ENCODE data around the gene ECHDC1.

ECHDC1 gene

DNA sequence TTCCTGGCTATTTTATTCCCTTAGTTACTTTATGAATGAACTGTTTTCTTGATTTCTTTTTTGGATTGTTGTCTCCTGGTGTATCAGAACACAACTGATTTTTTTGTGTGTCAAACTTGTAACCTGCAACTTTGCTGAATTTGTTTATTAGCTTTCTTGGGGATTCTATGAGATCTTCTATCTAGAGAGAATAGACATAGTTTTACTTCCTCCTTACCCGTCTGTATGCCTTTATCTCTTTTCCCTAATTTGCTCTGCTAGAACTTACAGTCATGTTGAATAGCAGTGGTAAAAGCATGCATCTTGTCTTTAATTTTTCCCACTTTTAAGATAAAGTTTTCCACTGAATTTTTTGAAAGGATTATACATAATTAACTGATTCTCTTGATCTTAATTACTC, 63.6 kb downstream of the ECHDC1 start:
- DNase-seq = no peak

DNA sequence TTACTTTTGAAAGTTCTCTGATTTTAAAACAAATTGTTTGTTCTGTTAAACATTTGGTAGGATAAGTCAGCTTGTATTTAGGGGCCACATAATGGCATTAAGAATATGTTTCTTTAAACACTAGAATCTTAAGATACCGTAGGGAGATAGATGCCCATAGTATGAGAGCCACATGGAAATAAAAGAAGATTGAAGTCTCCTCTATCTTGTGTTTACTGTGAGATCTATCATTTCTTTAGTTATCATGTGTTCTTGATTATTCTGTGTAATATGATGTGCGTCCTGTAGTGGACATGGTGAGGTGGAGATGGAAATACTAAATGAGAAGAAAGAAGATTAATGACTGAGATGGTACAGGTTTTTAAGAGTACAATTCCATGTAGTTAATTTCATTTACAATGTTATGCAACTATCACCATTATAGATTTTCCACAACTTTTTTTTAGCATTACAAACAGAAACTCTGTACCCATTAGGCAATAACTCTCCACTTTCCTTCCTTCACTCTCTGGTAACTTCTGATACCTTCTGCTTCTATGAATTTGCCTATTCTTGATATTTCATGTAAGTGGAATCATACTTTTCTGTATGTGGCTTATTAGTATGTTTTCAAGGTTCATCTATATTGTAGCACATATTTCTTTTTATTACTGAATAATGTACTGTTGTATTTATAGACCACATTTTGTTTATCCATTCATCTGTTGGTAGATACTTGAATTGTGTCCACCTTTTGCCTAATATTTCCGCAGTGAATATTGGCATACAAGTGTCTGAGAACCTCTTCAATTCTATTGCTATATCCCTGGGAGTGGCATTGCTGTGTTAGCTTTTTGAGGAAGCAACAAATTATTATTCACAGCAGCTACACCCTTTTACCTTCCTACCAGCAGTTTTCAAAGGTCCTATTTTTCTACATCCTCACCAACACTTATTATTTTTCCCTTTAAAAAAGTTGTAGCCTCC, 65.2 kb downstream of the ECHDC1 start:
- no peak for DNase-seq

- no peak for DNase-seq
Observed at GRCh38 chr6:127276331-127276730, 67.1 kb downstream of the ECHDC1 start.

- DNase-seq = no peak
Observed at GRCh38 chr6:127273499-127273898, 69.9 kb downstream of the ECHDC1 start.

DNA sequence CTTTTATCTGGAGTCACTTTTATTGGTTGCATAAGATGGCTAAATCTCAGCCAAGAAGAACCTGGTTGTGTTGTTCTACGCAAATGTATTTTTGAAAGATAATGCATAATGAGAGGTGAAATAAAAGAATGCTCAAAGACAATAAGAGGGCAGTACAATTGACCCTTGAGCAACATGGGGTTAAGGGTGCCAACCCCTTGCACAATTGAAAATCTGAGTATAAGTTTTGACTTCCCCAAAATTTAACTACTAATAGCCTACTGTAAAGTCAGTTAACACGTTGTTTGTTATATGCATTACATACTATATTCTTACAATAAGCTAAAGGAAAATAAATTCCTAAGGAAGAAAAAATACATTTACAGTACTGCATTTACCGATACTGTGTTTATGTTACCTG, 70.8 kb downstream of the ECHDC1 start:
- DNase-seq = no peak

DNA sequence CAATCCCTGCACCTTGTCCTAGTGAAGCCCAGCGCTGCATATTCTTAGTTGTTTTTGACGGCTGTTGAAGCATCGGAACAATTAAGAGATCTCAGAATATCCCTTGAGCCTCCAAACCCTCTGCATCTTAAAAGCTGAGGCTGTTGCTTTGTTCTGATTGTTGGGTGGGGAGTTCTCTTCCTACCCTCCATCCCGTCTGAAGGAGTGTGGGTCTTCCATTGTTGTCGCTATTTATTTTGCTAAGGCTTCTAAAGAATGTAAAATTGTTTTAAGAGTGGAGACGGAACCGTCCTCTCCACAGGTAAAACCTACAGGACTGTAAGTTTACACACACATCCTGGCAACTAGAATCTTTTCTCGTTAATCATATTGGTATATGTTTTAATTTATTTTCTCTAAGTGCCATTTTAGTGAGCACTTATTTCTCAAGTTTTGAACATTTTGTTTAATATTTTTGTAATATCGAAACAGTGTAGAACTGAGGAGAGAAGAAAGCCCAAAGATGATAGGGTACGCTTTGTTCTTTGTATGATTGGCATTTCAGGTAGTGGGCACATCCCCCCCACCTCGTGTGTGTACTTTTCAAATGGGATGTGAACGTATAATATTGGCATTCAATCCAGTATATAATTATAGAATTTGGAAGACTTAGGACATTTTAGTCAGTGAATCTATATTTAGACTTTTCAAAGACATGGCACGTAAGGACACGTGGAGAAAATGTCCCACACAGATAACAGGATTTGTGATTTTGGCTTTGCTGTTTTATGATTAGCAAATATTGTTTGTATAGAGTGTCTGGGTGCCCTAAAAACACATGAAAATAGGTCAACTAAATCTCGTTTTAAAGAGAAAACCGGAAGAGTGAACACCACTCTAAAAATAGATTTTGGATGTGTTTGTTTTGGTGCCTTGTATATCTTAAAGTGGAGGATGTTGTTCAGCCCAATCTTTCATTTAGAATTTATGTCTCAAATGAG, 75.5 kb downstream of the ECHDC1 start:
- no peak for DNase-seq

DNA sequence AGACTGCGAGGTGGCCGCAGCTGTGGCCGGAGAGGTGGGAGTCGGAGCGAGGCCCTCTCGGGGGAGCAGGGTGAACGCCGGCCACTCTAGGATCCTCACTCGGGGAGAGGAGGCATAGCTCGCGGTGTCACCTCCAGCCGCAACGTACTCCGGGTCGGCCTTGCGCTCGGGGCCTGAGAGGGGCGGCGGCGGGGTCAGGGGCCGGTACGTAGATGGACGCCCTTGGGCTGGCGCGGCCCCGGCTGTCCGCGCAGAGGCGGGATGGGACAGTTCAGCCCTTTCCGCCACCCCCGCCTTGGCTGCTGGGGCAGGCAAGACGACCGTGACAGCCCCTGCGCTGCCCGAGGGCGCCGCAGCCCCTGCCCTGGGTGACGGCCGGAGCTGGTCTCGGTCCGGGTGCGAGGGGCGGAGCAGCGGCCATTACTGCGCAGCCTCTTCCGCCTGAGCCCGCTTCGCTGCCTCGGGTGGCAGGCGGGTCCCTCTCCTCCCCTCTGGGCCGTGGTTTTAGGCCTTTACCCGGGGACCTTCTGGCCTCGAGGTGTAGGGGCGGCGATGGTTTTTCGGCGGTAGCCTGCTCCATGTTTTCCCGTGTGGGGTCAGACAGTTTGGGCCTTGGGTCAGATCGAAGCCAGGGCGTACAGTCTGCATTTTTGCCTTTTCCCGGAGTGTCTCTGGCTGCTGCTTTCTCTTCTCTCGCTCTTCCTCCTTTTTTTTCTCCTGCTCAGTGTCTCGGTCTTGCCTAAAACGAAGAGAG, 76.3 kb downstream of the ECHDC1 start:
- peak; percentile 23 for DNase-seq

- peak; percentile 57 for DNase-seq
Observed at GRCh38 chr6:127266178-127266891, 77.1 kb downstream of the ECHDC1 start, which contains the start of gene RNF146. Gene RNF146, plus strand, starts transcription at chr6:127266864. Its CDS starts 13,475 bp downstream, at chr6:127280339.

- no peak for DNase-seq
Observed at GRCh38 chr6:127263481-127263880, 79.9 kb downstream of the ECHDC1 start.

DNA sequence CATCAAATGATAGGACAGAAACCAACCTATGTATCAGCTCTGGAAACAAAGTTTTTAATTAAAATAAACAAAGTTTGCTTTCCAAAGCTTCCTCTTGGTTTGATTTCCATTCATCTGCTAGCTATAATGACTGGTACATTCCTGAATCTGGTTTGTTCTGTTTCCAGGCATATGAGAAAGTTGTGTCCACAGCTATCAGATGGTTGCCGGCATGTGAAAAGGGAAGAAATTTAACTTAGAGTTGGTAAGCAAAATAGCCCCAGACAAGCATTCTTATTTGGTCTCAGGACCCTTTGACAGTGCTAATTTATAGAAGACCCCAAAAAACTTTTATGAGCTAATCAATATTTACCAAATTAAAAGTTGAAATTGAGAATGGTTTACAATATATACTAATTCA, 80.5 kb downstream of the ECHDC1 start:
- DNase-seq = no peak

- no peak for DNase-seq
Observed at GRCh38 chr6:127255286-127255685, 88.1 kb downstream of the ECHDC1 start.

- DNase-seq = no peak
Observed at GRCh38 chr6:127249621-127250020, 93.8 kb downstream of the ECHDC1 start.

DNA sequence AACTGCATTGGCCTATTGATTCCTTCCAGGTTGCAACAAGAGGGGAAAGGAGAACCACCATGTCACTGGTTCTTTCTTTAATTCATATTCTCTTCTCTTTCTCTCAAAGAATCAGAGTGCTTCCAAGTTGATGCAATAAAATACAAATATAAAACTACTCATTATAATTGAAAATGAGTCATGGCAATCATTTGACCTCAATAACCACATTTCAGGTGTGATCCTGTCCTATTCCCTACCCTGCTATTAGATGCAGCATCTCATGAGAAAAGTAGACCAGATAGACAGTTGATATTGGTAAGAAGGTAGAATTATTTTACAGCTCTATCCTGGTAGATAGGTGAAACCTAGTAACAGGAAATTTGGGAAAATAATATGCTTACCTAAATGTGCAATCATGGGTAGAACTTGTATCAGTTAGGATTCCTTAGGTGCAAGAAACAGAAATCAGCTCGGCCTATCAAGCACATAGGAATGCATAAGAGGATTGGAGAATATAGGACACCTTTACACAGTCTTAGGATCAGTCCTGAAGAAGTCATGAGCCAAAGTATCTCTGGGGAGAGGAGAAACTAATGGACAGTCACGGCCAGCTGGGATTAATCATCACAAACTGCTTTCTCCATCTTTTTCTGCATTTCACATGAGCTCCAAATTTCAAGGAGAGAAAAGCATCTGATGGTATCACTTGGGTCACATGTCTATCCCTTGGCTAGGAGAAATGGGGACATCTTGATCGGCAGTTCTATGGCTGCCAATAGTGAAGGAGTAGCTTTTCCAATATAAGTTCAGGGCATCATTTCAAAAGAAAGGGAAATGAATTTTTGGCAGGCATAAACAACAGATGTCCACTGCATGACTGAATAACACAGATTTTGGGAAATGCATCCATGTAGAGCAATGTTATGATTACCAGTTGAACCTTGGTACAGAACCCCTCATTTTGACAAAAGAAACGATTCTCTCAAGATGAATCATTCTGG, 96.0 kb downstream of the ECHDC1 start:
- DNase-seq = no peak

GRCh38 chr6:127243501-127243900, 99.9 kb downstream of the ECHDC1 start:
- DNase-seq = no peak
